Liver (tissue), 9 donors: Measurements from ENCODE around the gene GFOD2. TPM values are rescaled to one million over a fixed set of nuclear protein-coding genes. Genes with fewer than 3 reads are reported as not detected.
A peak's percentile ranks its signal among the peaks of the same experiment; 100 is the strongest.

ENCODE experiments used
- DNase-seq: peaks from one replicate; pipeline ENCODE4 v3.0.0-alpha.2; 2017; ENCODE audit warnings: low spot score
- H3K27ac ChIP-seq, 2 donors: one replicate each; pipeline ENCODE4 v1.7.0; 2013; ENCODE audit warnings: inconsistent platforms in 2 of 2, low read length in 2 of 2, control low read depth in 1 of 2, low read depth in 1 of 2, mild to moderate bottlenecking in 1 of 2
- H3K27me3 ChIP-seq, 4 donors: one replicate each; pipeline versions ENCODE4 v1.6.1 to v1.7.0; 2013; ENCODE audit warnings: low read length in 3 of 4, inconsistent platforms in 1 of 4, mild to moderate bottlenecking in 1 of 4, moderate library complexity in 1 of 4; ENCODE audit not compliant: control insufficient read depth in 4 of 4, insufficient read depth in 4 of 4
- H3K36me3 ChIP-seq, 4 donors: one replicate each; pipeline versions ENCODE4 v1.6.1 to v1.7.0; 2013; ENCODE audit warnings: low read length in 3 of 4, mild to moderate bottlenecking in 3 of 4, low read depth in 1 of 4, moderate library complexity in 1 of 4; ENCODE audit not compliant: control insufficient read depth in 4 of 4, insufficient read depth in 3 of 4
- H3K4me1 ChIP-seq, 4 donors: one replicate each; pipeline versions ENCODE4 v1.6.1 to v1.7.0; 2013; ENCODE audit warnings: low read length in 3 of 4, mild to moderate bottlenecking in 3 of 4, moderate library complexity in 1 of 4; ENCODE audit not compliant: control insufficient read depth in 4 of 4, insufficient read depth in 4 of 4
- H3K4me3 ChIP-seq, 3 donors: one replicate each; pipeline versions ENCODE4 v1.6.1 to v1.7.0; 2013; ENCODE audit warnings: low read length in 3 of 3, control low read depth in 1 of 3, low read depth in 1 of 3, mild to moderate bottlenecking in 1 of 3
- H3K9ac ChIP-seq, 2 donors: one replicate each; pipeline ENCODE4 v1.7.0; 2013; ENCODE audit warnings: low read length in 2 of 2, mild to moderate bottlenecking in 2 of 2, moderate library complexity in 2 of 2, control low read depth in 1 of 2, low read depth in 1 of 2
- H3K9me3 ChIP-seq, 4 donors: one replicate each; pipeline versions ENCODE4 v1.6.1 to v1.7.0; 2013; ENCODE audit warnings: low read length in 3 of 4; ENCODE audit not compliant: control insufficient read depth in 4 of 4
- ATF3 ChIP-seq: IDR thresholded peaks from 2 replicates; pipeline ENCODE4 v1.6.1; 2016; ENCODE audit warnings: antibody characterized with exemption
- FOXA1 ChIP-seq: IDR thresholded peaks from 2 replicates; pipeline ENCODE4 v1.6.1; 2016; ENCODE audit warnings: antibody characterized with exemption
- FOXA2 ChIP-seq: IDR thresholded peaks from 2 replicates; pipeline ENCODE4 v1.6.1; 2016; ENCODE audit warnings: antibody characterized with exemption
- GABPA ChIP-seq, 2 donors: IDR thresholded peaks in 1 of 2; conservative IDR thresholded peaks in 1 of 2; 2 replicates each; pipeline ENCODE4 v1.6.1; 2016; ENCODE audit warnings: antibody characterized with exemption in 2 of 2, mild to moderate bottlenecking in 1 of 2, moderate library complexity in 1 of 2
- HNF4A ChIP-seq, 2 donors: conservative IDR thresholded peaks; 2 replicates each; pipeline ENCODE4 v1.6.1; 2016; ENCODE audit warnings: antibody characterized with exemption in 2 of 2, mild to moderate bottlenecking in 2 of 2
- JUND ChIP-seq, 2 donors: IDR thresholded peaks; 2 replicates each; pipeline ENCODE4 v1.6.1; 2016; ENCODE audit warnings: antibody characterized with exemption in 2 of 2
- RAD21 ChIP-seq, 2 donors: IDR thresholded peaks; 2 replicates each; pipeline ENCODE4 v1.6.1; 2016; ENCODE audit warnings: antibody characterized with exemption in 2 of 2, mild to moderate bottlenecking in 2 of 2
- YY1 ChIP-seq: IDR thresholded peaks from 2 replicates; pipeline ENCODE4 v1.6.1; 2016; ENCODE audit warnings: antibody characterized with exemption, mild to moderate bottlenecking
- ZBTB33 ChIP-seq: IDR thresholded peaks from 2 replicates; pipeline ENCODE4 v1.6.1; 2016; ENCODE audit warnings: antibody characterized with exemption
- WGBS: extraction: QIAGEN DNeasy Blood & Tissue Kit; methylation state at CpG from one replicate; pipeline ENCODE4 v1.1.7; 2013; 5-methylcytosine and 5-hydroxymethylcytosine counted together
- polyA plus RNA-seq, 2 donors: library from polyadenylated mRNA; stranded (reverse) in 1 of 2; unstranded in 1 of 2; fragments of 200-250 nt in 1 of 2; fragments of >200 nt in 1 of 2; fragmentation: Nextera tagmentation in 1 of 2; extraction: Ambion mirVana in 1 of 2; gene quantifications; one replicate each; pipeline versions ENCODE4 v1.2.1 to v1.2.3, GENCODE V29; 2013 to 2015
- total RNA-seq, 2 donors: library from RNA; depleted of rRNA; stranded (reverse); fragments of >200 nt; gene quantifications; one replicate each; pipeline ENCODE4 v1.2.3, GENCODE V29; 2014
- TF ChIP-seq, protein P1 (sequence below): IDR thresholded peaks from 2 replicates; pipeline ENCODE4 v1.6.1; 2016; ENCODE audit warnings: antibody characterized with exemption
- donor health status: healthy.
- donor health status: healthy.
- donor health status: healthy.
- donor health status: healthy.
- donor health status: healthy.

Gene GFOD2
- total and polyA plus RNA-seq, 4 donors: 12.7 to 48.8 (median 28.9) TPM

DNA sequence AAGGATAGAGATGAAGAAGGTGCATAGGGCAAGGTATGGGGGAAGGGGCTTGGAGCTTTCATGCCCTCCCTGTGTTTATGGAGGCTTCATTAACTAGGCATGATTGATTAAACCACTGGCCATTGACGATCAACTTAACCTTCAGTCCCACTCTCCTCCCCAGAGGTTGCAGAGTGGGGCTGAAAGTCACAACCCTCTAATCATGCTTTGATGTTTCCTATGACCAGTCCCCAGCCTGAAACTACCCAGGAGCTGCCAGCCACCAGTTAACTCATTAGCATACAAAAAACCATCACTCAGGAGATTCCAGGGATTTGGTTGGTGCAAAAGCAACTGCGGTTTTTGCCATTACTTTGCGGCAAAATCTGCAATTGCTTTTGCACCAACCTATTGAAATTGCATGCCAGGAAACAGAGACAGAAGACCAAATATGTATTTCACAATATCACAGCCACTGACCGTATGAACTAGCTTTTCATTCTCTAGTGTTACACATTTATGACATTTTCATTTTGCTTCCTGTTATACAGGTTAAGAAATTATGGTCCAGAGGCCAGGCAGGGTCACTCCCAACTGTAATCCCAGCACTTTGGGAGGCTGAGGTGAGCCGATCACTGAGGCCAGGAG, 5.4 kb downstream of the GFOD2 start:
- no peak overlapping the region for H3K4me3 ChIP-seq
- peaks cover 5 to 52% (median 32%) of the 10 kb centered on the region in 4 donors for H3K4me1 ChIP-seq
- TF ChIP-seq FOXA2: no peak
- TF ChIP-seq ATF3: no peak
- no peak for TF ChIP-seq GABPA (IDR thresholded peaks at IDR 0.05 in 1 of 2, conservative IDR thresholded peaks at IDR 0.05 in 1 of 2)
- TF ChIP-seq YY1: no peak
- 55% methylated on average over 5 of the region's 5 CpGs for WGBS
- no peaks in the 10 kb centered on the region for H3K9me3 ChIP-seq
- H3K9ac ChIP-seq: no peak overlapping the region
- peaks cover 0 to 4% (median 0%) of the 10 kb centered on the region in 4 donors for H3K36me3 ChIP-seq
- DNase-seq: no peak
- H3K27me3 ChIP-seq: no peaks in the 10 kb centered on the region
- H3K27ac ChIP-seq: no peak overlapping the region

GRCh38 chr16:67710607-67711006, 8.5 kb downstream of the GFOD2 start:
- no peak for TF ChIP-seq FOXA1
- Histone ChIP-seq H3K27me3 (no peaks in the 10 kb centered on the region), H3K4me1 (peaks cover 5 to 29% (median 16%) of the 10 kb centered on the region in 4 donors), H3K9me3 (no peaks in the 10 kb centered on the region), H3K27ac (no peak overlapping the region), H3K4me3 (no peak overlapping the region), H3K9ac (no peak overlapping the region), H3K36me3 (peaks cover 0 to 4% (median 0%) of the 10 kb centered on the region in 4 donors)
- no peak for DNase-seq
- WGBS: 95% methylated on average over 6 of the region's 6 CpGs

- Histone ChIP-seq H3K9me3 (no peaks in the 10 kb centered on the region), H3K27me3 (no peaks in the 10 kb centered on the region), H3K27ac (no peak overlapping the region), H3K4me1 (peaks cover 4 to 29% (median 10%) of the 10 kb centered on the region in 4 donors), H3K4me3 (no peak overlapping the region), H3K9ac (no peak overlapping the region), H3K36me3 (peaks cover 0 to 4% (median 0%) of the 10 kb centered on the region in 4 donors)
- TF ChIP-seq HNF4A (conservative IDR thresholded peaks at IDR 0.05) (peak; percentile 15 to 20), RAD21 (IDR thresholded peaks at IDR 0.05) (no peak)
- whole genome bisulfite sequencing: 98% methylated on average over 1 of the region's 1 CpG
- no peak for DNase-seq
These were observed 10.1 kb downstream of the GFOD2 start for GRCh38 chr16:67709050-67709449.

- no peaks in the 10 kb centered on the region for H3K27me3 ChIP-seq
- H3K27ac ChIP-seq: no peak overlapping the region
- no peaks in the 10 kb centered on the region for H3K9me3 ChIP-seq
- TF ChIP-seq, protein P1, sequence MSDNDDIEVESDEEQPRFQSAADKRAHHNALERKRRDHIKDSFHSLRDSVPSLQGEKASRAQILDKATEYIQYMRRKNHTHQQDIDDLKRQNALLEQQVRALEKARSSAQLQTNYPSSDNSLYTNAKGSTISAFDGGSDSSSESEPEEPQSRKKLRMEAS: no peak
- TF ChIP-seq ATF3 (no peak), HNF4A (conservative IDR thresholded peaks at IDR 0.05) (no peak), FOXA2 (no peak), FOXA1 (no peak), ZBTB33 (no peak), JUND (IDR thresholded peaks at IDR 0.05) (no peak)
- H3K36me3 ChIP-seq: peaks cover 0 to 5% (median 0%) of the 10 kb centered on the region in 4 donors
- WGBS: 71% methylated on average over 2 of the region's 2 CpGs
- H3K9ac ChIP-seq: no peak overlapping the region
- H3K4me1 ChIP-seq: peaks cover 7 to 30% (median 9%) of the 10 kb centered on the region in 4 donors
- no peak overlapping the region for H3K4me3 ChIP-seq
- DNase-seq: no peak
These were observed 10.7 kb downstream of the GFOD2 start for GRCh38 chr16:67708368-67708771.
